Bronchus fibroblast of lung (primary cell): ENCODE data around the gene ERMAP. TPM values are rescaled to one million over a fixed set of nuclear protein-coding genes. Genes with fewer than 3 reads are reported as not detected.

Experiments used
- total RNA-seq: library from RNA; depleted of rRNA; stranded (reverse); fragments of >200 nt; gene quantifications from 2 replicates; pipeline ENCODE4 v1.2.3, GENCODE V29; 2015

ERMAP gene, protein sequence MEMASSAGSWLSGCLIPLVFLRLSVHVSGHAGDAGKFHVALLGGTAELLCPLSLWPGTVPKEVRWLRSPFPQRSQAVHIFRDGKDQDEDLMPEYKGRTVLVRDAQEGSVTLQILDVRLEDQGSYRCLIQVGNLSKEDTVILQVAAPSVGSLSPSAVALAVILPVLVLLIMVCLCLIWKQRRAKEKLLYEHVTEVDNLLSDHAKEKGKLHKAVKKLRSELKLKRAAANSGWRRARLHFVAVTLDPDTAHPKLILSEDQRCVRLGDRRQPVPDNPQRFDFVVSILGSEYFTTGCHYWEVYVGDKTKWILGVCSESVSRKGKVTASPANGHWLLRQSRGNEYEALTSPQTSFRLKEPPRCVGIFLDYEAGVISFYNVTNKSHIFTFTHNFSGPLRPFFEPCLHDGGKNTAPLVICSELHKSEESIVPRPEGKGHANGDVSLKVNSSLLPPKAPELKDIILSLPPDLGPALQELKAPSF
- 6.2 and 6.7 TPM in 2 replicates for total RNA-seq

DNA sequence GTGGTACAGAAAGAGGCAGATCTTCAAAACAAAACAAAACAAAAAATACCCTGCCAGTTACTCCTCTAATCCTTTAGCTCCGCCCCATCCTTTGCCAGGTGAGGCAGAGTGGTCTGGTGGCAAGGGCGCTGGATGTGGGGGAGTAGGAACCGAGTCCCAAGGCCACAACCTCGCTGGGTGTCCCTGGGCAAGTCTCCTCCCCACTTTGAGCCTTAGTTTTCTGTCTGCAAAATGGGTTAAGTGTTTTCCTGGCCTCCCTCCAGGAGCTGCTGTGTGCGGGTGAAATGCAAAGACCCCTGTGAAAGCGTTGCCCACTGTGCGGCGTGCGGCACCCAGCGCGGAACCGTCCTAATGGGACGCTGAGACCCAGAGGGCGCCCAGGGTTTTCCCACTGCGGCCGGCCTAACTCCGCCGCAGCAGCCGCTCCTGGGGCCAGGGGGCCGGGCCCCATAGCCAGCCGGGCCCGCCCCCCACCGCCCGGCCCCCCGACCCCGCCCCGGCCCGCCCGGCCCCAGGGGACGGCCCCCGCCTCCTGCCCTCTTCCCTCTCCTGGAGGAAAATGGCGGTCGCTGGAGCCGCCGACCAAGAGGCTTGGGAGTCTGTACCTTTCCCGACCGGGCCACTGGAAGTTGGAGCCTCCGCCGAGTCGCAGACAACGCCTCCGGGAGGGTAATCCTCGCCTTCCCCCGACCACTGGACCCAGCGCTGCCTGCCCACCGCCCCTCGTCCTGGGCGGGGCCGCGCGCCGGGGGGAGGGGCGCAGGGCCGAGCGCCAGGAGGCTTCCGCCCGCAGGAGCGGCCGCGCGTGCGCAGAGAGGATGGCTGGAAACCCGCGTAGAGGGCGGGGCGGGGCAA, at the start of gene ERMAP, which contains the start of gene SVBP:
Gene ERMAP (plus strand): TSS at position 538 of the 855 bp plus-strand sequence. CDS start 13,327 bp downstream, outside the sequence.
Gene SVBP (minus strand): TSS at position 813 of the 855 bp plus-strand sequence. CDS start 853 bp downstream, outside the sequence.

DNA sequence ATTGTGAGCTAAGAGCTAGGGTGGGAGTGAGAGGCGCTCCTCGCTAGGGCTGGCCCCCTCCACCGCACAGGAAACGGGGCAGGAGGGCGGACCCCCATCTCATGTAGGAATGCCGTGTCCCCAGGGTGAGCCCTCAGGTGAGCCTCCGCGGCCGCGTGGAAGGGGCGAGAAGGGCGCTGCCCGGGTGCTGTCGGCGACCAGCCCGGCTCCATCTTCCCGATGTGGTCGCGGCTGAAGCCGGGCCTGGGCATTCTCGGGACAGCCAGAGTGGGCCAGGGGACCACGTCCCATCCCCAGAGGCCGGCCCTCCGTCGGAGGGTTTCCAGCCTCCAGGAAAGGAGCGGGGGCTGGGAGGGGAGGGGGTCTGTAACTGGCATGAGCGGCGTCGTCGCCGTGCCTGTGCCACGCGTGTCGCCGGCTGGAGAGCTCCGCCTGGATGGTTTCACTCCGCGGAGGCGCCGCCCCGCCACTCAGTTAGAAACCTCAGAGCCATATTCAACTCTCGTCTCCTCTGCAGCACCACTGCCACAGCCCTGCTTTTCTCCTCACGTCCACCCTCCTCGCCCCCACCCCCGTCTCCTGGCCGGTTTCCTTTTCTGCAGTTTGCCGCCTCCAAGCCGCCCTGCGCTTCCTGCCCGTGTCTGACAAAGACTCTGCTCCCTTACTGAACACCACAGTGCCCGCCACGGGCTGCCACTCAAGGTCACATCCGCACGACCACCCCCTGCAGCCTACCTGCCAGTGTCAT, 31.8 kb upstream of the ERMAP start, which contains the start of gene TMEM269:
Gene TMEM269 (plus strand): TSS at position 46 of the 748 bp plus-strand sequence. CDS start 4,903 bp downstream, outside the sequence.

DNA sequence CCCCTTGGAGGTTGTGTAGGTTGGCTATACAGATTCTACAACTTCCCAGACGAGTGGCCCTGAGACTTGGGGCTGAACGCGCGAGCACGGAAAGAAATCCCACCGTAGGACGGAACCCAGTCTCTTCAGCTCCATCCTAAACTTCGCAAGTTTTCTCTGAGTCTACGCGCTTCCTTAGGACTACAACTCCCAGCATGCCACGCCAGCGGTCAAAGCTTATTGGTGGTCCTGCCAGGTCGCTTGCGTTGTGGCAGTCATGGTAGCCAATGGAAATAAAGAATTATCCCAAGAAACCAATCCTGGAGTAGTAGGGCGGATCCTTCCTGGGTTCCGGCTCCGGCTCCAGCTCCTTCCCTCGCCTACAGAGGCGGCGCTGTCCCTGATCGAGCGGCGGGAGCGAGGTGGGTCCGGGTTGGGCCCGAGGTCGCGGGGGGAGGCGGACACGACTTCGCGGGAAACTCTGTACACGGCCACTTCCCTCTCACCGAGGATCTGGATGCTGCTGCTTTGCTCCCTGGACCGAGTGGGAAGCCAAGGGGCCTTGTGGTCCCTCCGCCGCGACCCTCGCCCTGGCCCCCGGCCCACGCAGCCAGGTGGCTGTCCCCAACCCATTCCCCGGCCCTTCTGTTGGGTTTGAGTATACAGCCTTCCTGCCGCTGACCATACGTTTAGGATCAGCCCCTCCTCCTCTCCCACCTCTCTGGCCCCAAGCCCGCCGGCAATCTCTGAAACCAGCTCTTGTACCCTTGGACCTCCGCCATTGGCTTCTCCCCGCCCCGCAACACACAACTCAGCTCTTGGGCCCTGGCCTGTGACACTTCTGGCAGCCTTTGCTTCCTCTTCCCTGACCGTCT, 29.6 kb downstream of the ERMAP start, which contains the start of gene ZNF691:
Gene ZNF691 (plus strand): TSS at position 357 of the 854 bp plus-strand sequence. CDS start 3,046 bp downstream, outside the sequence.

Other genes starting within 250 kb of the ERMAP start
- 79.2 and 86.1 TPM in 2 replicates for gene PPIH, start 158.7 kb upstream of the ERMAP start, total RNA-seq
- 795 and 951 TPM in 2 replicates for gene YBX1, start 134.7 kb upstream of the ERMAP start, total RNA-seq
- gene CLDN19, start 76.9 kb upstream of the ERMAP start, total RNA-seq = not detected in 2 replicates
- gene P3H1, start 50.1 kb upstream of the ERMAP start, total RNA-seq = 131 and 133 TPM in 2 replicates
- 2.5 and 4.0 TPM in 2 replicates for gene C1orf50, start 49.9 kb upstream of the ERMAP start, total RNA-seq
- gene TMEM269, start 32.1 kb upstream of the ERMAP start, total RNA-seq = under 0.01 TPM in 1 of 2 replicates, not detected in the other
- gene SVBP, start 275 bp downstream of the ERMAP start, total RNA-seq = 12.9 and 19.0 TPM in 2 replicates
- 8.3 and 10.6 TPM in 2 replicates for gene ZNF691, start 29.5 kb downstream of the ERMAP start, total RNA-seq
- gene SLC2A1, start 141.7 kb downstream of the ERMAP start, total RNA-seq = 102 and 107 TPM in 2 replicates